HG02973 (cell line): ENCODE measurements around the gene AGO3.
"Not testable (repeated sequence)": the region's sequence is repeated elsewhere in the genome, so short reads cannot be mapped to it uniquely, and the experiment has no call there.

ENCODE experiments used
- ATAC-seq: cut with Tn5 transposase; IDR thresholded peaks from one replicate; pipeline ENCODE4 v1.9.1; 2021; ENCODE audit warnings: moderate library complexity; ENCODE audit not compliant: unreplicated experiment

Gene AGO3

GRCh38 chr1:35924838-35925237, 6.1 kb upstream of the AGO3 start:
- ATAC-seq = no peak

- ATAC-seq = no peak
These were observed 5.2 kb upstream of the AGO3 start for GRCh38 chr1:35925741-35926140.

DNA sequence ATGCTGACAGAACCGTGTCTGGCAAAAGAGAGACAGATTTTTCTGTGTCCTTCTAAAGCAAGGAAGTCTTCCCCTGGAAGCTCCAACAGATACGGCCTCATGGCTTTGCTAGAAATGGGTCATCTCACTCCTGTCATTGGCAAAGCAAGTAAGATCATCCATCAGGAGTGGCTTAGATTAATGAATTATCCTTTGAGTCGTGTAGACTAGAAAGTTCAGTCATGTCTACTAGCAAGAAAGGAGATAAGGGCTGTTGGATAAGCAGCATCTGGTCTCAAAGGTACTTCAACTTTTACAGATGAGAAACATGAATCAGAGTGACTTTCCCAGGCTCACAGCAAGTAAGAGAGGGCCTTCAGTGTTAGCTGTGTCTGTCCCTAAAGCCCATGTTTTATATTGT, 3.4 kb upstream of the AGO3 start:
- ATAC-seq = no peak

DNA sequence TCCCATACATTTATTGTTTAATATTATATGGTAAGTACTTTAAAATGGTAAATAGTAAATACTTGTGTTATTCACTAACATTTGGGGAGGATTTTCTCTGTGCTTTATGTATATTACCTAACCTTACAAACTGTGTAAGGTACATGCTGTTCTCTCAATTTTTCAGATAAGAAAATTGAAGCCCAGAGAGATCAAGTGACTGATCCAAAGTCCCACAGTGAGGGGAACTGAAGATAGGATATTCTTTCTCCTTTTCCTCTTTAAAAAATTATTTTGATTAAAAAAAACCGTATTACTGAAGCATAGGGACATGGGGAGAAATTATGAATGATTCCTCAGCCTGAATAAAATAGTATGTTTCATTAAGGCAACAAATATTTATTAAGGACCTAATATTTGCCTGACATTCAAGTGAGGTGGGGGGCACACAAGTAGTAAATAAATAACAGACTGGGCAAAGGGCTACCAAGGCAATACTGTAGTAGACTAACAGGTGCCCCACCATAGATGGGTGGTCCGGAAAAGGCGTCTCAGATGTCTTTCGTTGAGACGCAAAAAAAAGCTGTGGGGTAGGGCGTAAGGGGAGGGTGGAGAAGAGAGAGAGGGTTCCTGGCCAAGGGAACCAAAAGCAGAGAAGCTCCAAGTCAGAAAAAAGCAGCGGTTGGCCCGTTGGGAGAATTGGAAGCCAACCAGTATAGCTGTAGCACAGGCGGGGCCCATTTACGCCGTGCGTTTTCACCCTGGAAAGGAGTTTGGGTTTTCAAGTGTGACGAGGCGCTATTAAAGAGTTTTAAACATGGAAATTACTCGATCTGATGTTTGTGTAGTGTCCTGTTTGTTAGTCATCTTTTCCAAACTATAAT, 944 bp upstream of the AGO3 start:
- ATAC-seq = no peak

DNA sequence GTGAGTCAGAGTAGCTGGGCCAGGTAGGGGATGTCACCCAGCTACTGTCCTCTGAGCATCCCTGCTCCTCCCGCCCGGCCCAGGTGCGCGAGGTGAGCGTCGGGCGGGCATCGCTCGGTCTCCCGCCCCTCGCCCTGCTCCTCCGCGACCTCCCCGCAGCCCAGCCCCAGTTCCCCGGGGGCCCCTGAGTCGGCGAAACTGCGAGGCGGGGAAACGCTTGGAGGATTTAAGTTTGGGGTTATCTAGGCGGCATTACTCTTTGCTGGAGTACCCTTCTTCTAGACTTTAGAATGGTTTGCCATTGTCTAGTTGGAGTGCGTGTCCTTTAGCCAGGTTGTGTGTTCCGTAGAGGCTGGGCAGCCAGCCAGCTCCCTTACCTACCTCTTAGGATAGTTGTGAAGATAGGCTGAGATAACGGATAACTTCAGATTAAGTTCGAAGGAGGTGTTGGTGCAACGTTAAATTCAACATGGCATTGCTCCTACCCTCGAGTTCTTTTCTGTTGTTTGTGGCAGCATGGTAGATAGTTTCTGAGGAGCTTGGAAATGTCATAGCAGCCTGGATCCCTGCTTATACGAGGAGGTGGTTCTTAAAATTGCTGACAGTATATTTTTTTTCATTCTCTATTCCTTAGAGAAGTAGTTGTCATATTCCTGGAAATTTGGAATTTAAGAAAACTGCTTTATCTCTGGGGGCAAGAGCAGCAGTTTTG, 697 bp downstream of the AGO3 start:
- ATAC-seq = no peak

DNA sequence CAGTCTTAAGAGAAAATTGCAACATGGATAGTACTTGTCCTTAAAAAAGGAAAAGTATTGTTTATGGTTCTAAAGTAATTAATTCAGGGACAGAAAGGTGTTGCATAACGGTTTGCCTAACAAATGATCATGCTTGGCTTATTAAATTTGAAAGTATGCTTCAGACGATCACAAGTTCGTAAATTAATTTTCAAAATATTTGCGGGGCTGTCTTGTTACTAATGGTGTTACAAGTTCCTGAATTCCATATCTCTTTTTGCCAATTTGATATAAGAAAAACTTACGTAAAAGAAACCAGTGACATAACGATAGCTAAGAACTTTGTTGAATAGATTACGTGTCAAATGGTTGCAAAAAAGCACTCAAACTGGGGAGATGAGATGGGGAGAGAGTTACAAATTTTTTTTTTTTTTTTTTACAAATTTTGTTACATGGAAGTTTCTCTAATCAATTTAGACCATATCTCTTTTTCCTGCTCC, 1.3 kb downstream of the AGO3 start:
- no peak for ATAC-seq

DNA sequence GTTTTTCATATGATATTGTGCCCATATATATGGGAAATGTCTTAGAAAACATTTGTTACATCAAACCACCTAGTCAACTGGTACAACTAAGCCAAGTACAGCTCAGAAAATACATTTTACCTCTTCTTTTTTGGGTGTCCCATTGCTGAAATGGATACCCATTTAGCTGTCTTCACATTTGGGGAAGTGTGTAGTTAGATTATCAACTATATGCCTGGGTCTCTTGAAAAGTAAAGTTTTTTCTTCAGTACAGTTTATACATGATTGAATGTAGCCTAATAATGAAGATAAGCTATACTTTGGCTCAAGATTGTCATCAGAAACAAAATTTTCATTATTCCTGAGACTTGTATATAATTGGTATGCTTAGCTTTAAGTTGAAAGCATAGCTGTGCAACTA, 2.0 kb downstream of the AGO3 start:
- no peak for ATAC-seq

GRCh38 chr1:35935442-35936388, 4.8 kb downstream of the AGO3 start:
- no peak for ATAC-seq

DNA sequence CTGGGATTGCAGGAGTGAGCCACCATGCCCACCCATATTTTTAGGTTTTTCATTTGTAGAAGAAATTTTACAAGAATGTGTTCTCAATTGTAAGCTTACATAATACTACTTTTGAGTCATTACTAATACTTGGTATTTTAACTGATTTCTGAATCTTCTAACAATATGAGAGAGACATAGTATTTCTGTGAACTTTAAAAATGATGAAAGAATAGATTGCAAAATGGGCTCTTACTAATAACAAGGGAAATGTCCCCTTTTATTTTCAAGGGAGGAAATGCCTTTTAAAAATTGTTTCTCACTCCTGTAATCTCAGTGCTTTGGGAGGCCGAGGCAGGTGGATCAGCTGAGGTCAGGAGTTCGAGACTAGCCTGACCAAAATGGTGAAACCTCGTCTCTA, 5.9 kb downstream of the AGO3 start:
- ATAC-seq = no peak

DNA sequence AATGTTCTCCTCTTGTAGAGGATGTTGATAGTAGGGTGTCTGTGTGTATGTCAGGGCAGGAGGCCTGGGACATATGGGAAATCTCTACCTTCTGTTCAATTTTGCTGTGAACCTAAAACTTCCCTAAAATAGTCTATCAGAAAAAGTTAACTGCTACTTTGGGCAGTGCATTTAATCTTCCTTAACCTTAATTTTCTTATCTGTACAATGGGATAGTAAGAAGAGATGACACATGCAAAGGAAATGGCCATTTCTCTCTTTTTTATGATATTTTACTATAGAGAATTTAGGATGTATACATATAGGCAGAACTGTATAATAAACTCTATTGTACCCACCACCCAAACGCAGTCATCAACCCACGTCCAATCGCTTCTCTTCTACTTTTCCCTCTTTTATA, 8.6 kb downstream of the AGO3 start:
- ATAC-seq = no peak

- no peak for ATAC-seq
These were observed 14.4 kb downstream of the AGO3 start for GRCh38 chr1:35945327-35945726.

DNA sequence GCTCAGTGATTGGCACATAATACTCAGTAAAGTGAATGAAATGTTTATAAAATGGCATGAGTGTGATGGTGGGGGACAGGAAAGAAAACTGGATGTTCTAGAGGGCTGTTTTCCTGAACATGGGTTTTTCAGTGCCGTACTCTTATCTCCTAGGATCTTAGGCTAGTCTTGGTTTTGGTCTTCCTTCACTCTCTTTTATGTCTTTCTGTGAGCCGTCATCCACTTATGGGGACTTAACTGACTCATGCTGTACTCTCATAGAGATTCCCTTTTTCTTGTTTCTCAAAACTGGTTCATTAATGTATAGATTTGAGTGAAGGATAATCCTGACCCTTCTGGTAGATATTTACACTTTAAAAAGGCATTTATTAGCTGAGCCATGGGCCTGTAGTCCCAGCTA, 16.6 kb downstream of the AGO3 start:
- no peak for ATAC-seq

DNA sequence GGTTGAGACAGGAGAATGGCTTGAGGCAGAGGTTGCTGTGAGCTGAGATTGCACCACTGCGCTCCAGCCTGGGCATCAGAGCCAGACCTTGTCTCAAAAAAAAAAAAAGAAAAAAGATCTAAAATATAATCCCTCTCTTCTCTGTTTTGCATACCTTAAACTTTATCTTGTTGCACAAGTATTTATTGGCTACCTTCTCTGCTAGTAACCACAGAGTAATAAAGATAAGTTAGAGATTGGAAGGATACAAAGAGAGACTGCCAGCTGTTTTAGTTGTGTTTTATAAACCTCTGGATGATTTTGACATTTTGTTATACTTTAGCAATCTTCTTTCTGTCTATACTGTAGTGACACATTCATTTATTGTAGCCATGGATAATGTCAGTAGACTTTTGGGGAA, 27.7 kb downstream of the AGO3 start:
- no peak for ATAC-seq

DNA sequence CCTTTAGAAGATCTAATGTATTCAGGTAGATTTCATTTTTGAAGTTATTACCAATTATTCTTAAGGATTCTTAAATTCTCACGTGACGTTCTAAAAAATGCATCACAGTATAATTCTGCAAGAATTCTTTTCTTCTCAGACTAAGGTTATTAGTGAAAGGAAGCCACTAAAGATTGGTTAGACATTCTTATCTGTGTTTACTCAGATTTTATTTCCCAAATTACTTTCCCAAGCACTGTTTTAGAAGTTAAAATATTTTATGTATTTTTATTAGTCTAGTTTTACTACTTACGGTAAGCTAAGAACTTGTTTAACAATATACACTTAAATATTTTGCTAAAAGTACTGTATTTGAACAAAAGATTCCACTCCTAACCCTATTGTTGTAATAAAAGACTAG, 28.4 kb downstream of the AGO3 start:
- no peak for ATAC-seq

DNA sequence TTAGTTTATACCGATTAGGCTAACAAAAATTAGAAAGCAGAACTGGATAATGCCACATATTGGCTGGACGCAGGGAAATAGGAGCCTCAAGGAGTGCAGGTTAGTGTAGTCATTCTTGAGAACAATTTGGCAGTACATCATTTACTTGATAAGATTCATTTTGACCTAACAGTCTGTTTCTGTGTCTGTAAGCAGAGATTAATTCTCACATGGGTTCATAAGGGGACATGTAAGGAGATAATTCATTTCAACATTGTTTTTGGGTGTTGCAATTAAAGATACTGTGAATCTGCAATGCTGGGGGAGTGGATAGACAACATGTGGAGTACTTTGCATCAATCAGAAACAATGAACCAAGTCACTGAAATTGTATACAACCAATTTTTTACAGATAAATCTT, 32.0 kb downstream of the AGO3 start:
- no peak for ATAC-seq

DNA sequence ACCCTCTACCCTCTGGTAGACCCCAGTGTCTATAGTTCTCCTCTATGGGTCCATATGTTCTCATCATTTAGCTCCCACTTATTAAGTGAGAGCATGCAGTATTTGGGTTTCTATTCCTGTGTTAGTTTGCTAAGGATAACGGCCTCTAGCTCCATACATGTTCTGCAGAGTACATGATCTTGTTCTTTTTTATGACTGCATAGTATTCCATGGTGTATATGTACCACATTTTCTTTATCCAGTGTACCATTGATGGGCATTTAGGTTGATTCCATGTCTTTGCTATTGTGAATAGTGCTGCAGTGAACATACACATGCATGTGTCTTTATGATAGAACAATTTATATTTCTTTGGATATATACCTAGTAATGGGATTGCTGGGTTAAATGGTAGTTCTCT, 33.4 kb downstream of the AGO3 start:
- not testable (repeated sequence) for ATAC-seq

- no peak for ATAC-seq
These were observed 37.5 kb downstream of the AGO3 start for GRCh38 chr1:35968396-35968795.

DNA sequence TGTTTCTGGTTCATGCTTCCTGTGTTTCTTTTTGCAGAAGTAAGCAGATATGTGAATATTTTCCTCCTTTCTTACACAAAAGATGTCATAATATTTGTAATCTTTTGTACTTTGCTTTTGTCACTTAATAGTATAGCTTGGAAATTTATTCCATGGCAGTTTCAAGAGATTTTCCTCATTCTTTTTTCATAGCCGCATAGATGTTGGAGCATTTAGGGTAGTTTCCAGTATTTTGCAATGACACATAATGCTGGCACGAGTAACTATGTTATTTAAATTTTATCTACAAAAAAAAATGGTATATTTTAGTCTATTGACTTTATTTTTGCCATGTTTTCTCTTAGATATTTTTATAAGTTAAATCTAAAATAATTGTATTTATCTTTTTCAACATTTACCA, 40.7 kb downstream of the AGO3 start:
- ATAC-seq = no peak

- ATAC-seq = not testable (repeated sequence)
These were observed 41.7 kb downstream of the AGO3 start for GRCh38 chr1:35972631-35973030.

DNA sequence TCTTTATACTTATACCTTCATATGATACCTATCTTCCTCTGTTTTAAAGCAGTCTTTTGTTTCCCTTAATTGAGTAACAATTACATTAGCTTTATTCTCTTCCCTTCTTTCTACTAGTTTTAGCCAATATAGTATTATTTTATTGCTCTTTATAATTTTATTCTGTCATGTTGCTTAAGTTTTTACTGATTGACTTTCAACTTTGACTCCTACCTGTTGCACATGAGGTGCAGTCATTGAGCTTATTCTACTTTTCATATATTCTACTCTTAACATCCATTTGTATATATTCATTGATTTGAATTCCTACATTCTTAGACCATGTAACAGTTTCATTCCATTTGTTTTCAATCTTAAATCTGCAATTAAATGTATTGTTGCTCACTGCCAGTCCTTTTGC, 49.2 kb downstream of the AGO3 start:
- ATAC-seq = no peak

DNA sequence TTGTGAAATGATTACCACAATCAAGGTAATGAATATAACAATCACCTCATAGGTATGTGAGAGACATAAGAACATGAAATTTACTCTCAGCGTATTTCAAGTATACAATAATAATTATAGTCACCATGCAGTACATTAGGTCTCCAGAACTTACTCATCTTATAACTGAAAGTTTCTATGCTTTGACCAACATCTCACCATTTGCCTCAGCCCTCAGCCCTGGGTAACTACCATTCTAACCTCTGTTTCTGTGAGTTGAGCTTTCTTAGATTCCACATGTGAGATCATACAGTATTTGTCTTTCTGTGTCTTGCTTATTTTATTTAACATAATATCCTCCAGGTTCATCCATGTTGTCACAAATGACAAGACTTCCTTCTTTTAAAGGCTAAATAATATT, 57.3 kb downstream of the AGO3 start:
- ATAC-seq = no peak
